SU-DHL-6 (cell line): ENCODE results near the gene CLTC.

Experiments
- H2AFZ ChIP-seq: fragments of 200-600 bp; sonication (generic); 2 replicates; pipeline ENCODE4 v1.6.1; 2014; ENCODE audit warnings: low read depth, mild to moderate bottlenecking, moderate library complexity, mixed read lengths, antibody characterized with exemption, low read length; ENCODE audit not compliant: severe bottlenecking
- H3F3A ChIP-seq: fragments of 200-600 bp; shearing (Covaris generic); 2 replicates; pipeline ENCODE4 v1.6.0; 2016; ENCODE audit warnings: antibody characterized with exemption, mild to moderate bottlenecking; ENCODE audit not compliant: insufficient read depth
- H3K27ac ChIP-seq: fragments of 200-600 bp; sonication (generic); 2 replicates; pipeline ENCODE4 v1.5.1; 2016; ENCODE audit warnings: low read depth, mild to moderate bottlenecking, low read length, moderate library complexity, mixed read lengths
- H3K27me3 ChIP-seq: fragments of 200-600 bp; sonication (generic), shearing (Covaris generic); 2 replicates; pipeline ENCODE4 v1.6.0; 2014; ENCODE audit warnings: mild to moderate bottlenecking, low read length
- H3K36me3 ChIP-seq: fragments of 200-600 bp; sonication (generic); 2 replicates; pipeline ENCODE4 v1.6.1; 2014; ENCODE audit warnings: mild to moderate bottlenecking, low read length, mixed read lengths
- H3K4me2 ChIP-seq: fragments of 300-600, 200-600 bp; shearing (Covaris generic), sonication (generic); 2 replicates; pipeline ENCODE4 v1.6.0; 2014; ENCODE audit warnings: low read length, low read depth, mild to moderate bottlenecking; ENCODE audit not compliant: poor library complexity, severe bottlenecking
- H3K4me3 ChIP-seq: fragments of 200-600 bp; sonication (generic); 2 replicates; pipeline ENCODE4 v1.5.1; 2014; ENCODE audit warnings: antibody characterized with exemption, low read length, mild to moderate bottlenecking, mixed read lengths; ENCODE audit not compliant: insufficient read depth, poor library complexity, severe bottlenecking
- H3K79me2 ChIP-seq: fragments of 200-600 bp; sonication (generic); 2 replicates; pipeline ENCODE4 v1.6.1; 2014; ENCODE audit warnings: mild to moderate bottlenecking, low read length, moderate library complexity; ENCODE audit not compliant: insufficient read depth
- H3K9ac ChIP-seq: fragments of 200-600 bp; sonication (generic); 2 replicates; pipeline ENCODE4 v1.7.0; 2014; ENCODE audit warnings: mild to moderate bottlenecking, low read length
- H3K9me2 ChIP-seq: fragments of 200-600 bp; sonication (generic); replicated peaks from 2 replicates; pipeline ENCODE4 v1.6.1; 2014; ENCODE audit warnings: low read length; ENCODE audit not compliant: insufficient read depth
- H3K9me3 ChIP-seq: fragments of 200-600 bp; sonication (generic); 2 replicates; pipeline ENCODE4 v1.6.1; 2014; ENCODE audit warnings: low read length, mixed read lengths; ENCODE audit not compliant: insufficient read depth
- H4K20me1 ChIP-seq: fragments of 200-600 bp; sonication (generic); 2 replicates; pipeline ENCODE4 v1.6.1; 2014; ENCODE audit warnings: low read depth, mild to moderate bottlenecking, antibody characterized with exemption, low read length, moderate library complexity, mixed read lengths
- EZH2phosphoT487 ChIP-seq: fragments of 200-600 bp; sonication (generic), shearing (Covaris generic); conservative IDR thresholded peaks from 2 replicates; pipeline ENCODE4 v1.6.1; 2018; ENCODE audit warnings: mild to moderate bottlenecking, antibody characterized with exemption, low read length, moderate library complexity, mixed read lengths
- TF ChIP-seq, protein P1 (sequence below): fragments of 200-600 bp; sonication (generic); IDR thresholded peaks from one replicate; pipeline ENCODE4 v1.5.1; 2017; ENCODE audit warnings: antibody characterized with exemption, mild to moderate bottlenecking, low read length, moderate library complexity; ENCODE audit not compliant: insufficient read depth, poor library complexity, severe bottlenecking

The CLTC gene

GRCh38 chr17:59634632-59635541 is 15.2 kb downstream of the CLTC start:
- Histone ChIP-seq H3K27ac (no peak overlapping the region), H3F3A (peaks cover 5% of the 10 kb centered on the region; the same call in 1 of the 2 replicates), H3K4me3 (no peak overlapping the region), H3K9me2 (no peaks in the 10 kb centered on the region), H2AFZ (no peak overlapping the region), H3K9me3 (no peaks in the 10 kb centered on the region), H3K79me2 (peaks cover 97% of the 10 kb centered on the region), H3K27me3 (no peaks in the 10 kb centered on the region), H4K20me1 (peaks cover 19% of the 10 kb centered on the region), H3K36me3 (no peaks in the 10 kb centered on the region), H3K9ac (no peak overlapping the region), H3K4me2 (no peak overlapping the region)
- TF ChIP-seq EZH2phosphoT487: no peak
- TF ChIP-seq, protein P1, sequence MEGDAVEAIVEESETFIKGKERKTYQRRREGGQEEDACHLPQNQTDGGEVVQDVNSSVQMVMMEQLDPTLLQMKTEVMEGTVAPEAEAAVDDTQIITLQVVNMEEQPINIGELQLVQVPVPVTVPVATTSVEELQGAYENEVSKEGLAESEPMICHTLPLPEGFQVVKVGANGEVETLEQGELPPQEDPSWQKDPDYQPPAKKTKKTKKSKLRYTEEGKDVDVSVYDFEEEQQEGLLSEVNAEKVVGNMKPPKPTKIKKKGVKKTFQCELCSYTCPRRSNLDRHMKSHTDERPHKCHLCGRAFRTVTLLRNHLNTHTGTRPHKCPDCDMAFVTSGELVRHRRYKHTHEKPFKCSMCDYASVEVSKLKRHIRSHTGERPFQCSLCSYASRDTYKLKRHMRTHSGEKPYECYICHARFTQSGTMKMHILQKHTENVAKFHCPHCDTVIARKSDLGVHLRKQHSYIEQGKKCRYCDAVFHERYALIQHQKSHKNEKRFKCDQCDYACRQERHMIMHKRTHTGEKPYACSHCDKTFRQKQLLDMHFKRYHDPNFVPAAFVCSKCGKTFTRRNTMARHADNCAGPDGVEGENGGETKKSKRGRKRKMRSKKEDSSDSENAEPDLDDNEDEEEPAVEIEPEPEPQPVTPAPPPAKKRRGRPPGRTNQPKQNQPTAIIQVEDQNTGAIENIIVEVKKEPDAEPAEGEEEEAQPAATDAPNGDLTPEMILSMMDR: no peak

DNA sequence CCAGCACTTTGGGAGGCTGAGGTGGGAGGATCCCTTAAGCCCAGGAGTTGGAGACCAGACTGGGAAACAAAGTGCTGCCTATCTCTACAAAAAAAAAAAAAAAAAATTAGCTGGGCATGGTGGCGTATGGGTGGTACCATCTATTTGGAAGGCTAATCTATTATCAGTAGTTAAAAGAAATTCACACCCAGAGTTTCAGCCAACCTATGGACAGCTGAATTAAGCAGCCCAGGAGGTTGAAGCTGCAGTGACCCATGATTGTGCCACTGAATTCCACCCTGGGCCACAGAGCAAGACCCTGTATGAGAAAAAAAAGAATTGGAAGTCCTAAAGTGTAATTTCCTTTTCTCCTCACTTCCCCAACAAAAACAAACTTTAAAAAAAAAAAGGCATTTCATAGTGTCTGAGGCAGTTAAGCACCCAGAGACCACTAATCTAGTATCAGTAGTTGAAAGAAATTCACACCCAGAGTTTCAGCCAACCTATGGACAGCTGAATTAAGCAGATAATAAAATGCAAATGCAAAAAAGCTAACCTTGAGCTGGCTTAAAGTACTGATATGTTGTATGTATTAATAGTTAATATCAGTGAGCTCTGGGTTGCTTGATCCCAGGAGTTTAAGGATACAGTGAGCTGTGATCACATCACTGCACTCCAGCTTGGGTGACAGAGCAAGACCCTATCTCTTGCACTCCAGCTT is 18.1 kb downstream of the CLTC start:
- H4K20me1 ChIP-seq: peaks cover 29% of the 10 kb centered on the region

GRCh38 chr17:59638553-59638952 is 18.9 kb downstream of the CLTC start:
- H3K9ac ChIP-seq: no peak overlapping the region
- H3K9me3 ChIP-seq: no peaks in the 10 kb centered on the region
- no peak for TF ChIP-seq EZH2phosphoT487
- TF ChIP-seq, protein P1: no peak
- H3K36me3 ChIP-seq: no peaks in the 10 kb centered on the region
- no peak overlapping the region for H3K4me2 ChIP-seq
- H2AFZ ChIP-seq: no peak overlapping the region
- H4K20me1 ChIP-seq: peaks cover 37% of the 10 kb centered on the region
- peaks cover 24% of the 10 kb centered on the region for H3F3A ChIP-seq
- peaks cover 97% of the 10 kb centered on the region for H3K79me2 ChIP-seq
- no peaks in the 10 kb centered on the region for H3K27me3 ChIP-seq
- H3K9me2 ChIP-seq: no peaks in the 10 kb centered on the region
- H3K27ac ChIP-seq: no peak overlapping the region
- H3K4me3 ChIP-seq: no peak overlapping the region

More for the DNA sequence above, 18.1 kb downstream of the CLTC start:
- Histone ChIP-seq H3K4me3 (no peak overlapping the region), H2AFZ (no peak overlapping the region), H3K9ac (no peak overlapping the region), H3K9me3 (no peaks in the 10 kb centered on the region), H3K27me3 (no peaks in the 10 kb centered on the region), H3K36me3 (no peaks in the 10 kb centered on the region), H3K79me2 (peaks cover 97% of the 10 kb centered on the region), H3K9me2 (no peaks in the 10 kb centered on the region), H3F3A (peaks cover 21% of the 10 kb centered on the region), H3K27ac (no peak overlapping the region), H3K4me2 (no peak overlapping the region)
- TF ChIP-seq EZH2phosphoT487: no peak
- TF ChIP-seq, protein P1: no peak
